22Rv1 (cell line): ENCODE measurements around the gene SHISA5.

Experiments used
- ZFX ChIP-seq: fragments of 450-650 bp; IDR thresholded peaks from 2 replicates; pipeline ENCODE4 v1.6.1; 2017; ENCODE audit warnings: antibody characterized with exemption, borderline replicate concordance
- TF ChIP-seq, protein P1 (sequence below): fragments of 450-650 bp; IDR thresholded peaks from 2 replicates; pipeline ENCODE4 v1.5.1; 2017; ENCODE audit warnings: mild to moderate bottlenecking

DNA sequence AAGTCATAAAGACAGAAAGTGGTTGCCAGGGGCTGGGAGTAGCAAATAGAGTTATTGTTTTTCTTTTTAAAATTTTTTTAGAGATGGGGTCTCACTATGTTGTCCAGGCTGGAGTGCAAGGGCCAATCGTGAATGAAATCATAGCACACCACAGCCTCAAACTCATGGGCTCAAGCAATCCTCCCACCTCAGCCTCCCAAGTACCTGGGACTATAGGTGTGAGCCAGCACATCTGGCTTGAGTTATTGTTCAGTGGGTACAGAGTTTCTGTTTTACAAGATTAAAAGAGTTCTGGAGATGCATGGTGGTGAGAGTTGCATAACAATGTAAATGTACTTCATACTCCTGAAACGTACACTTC is 29.0 kb upstream of the SHISA5 start:
- TF ChIP-seq, protein P1, sequence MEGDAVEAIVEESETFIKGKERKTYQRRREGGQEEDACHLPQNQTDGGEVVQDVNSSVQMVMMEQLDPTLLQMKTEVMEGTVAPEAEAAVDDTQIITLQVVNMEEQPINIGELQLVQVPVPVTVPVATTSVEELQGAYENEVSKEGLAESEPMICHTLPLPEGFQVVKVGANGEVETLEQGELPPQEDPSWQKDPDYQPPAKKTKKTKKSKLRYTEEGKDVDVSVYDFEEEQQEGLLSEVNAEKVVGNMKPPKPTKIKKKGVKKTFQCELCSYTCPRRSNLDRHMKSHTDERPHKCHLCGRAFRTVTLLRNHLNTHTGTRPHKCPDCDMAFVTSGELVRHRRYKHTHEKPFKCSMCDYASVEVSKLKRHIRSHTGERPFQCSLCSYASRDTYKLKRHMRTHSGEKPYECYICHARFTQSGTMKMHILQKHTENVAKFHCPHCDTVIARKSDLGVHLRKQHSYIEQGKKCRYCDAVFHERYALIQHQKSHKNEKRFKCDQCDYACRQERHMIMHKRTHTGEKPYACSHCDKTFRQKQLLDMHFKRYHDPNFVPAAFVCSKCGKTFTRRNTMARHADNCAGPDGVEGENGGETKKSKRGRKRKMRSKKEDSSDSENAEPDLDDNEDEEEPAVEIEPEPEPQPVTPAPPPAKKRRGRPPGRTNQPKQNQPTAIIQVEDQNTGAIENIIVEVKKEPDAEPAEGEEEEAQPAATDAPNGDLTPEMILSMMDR = no peak
- no peak for TF ChIP-seq ZFX
